Erythroblast (primary cell): ENCODE results near the gene RAB22A.

ENCODE experiments used
- DNase-seq, 2 experiments: peaks; one replicate each; lab custom pipeline; 2025; lab: John Stamatoyannopoulos, UW
- GATA1 ChIP-seq: IDR thresholded peaks from 2 replicates; pipeline ENCODE4 v1.6.1; 2011; ENCODE audit warnings: low read depth, mild to moderate bottlenecking, control low read depth, low read length, moderate library complexity
- POLR2A ChIP-seq: IDR thresholded peaks from 2 replicates; pipeline ENCODE4 v1.6.1; 2011; ENCODE audit warnings: mild to moderate bottlenecking, low read length

Gene RAB22A

DNA sequence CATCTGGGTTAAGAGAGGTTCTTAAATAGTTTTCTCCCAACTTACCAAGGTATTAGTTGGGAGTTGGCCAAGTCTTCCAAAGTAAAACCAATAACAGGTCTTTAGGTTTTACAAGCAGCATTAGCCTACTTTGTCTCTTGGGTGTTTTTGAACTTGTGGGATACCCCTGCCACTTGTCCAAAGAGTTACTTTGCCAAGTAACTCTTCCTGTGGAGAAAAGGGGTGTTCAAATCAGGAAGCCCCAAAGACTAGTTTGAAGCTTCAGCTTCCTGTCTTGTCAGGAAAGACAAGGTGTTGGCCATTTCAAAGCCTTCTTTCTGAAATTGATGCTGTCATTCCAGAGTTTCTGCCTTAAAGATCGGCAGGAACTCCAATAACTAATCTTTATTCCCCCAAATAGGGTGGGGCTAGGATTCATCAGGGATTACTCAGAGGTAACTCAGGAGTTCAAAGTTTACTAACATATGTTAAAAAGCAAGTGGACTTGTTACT is 822 bp downstream of the RAB22A start:
- no peak for DNase-seq
- TF ChIP-seq GATA1 (no peak), POLR2A (no peak)

DNA sequence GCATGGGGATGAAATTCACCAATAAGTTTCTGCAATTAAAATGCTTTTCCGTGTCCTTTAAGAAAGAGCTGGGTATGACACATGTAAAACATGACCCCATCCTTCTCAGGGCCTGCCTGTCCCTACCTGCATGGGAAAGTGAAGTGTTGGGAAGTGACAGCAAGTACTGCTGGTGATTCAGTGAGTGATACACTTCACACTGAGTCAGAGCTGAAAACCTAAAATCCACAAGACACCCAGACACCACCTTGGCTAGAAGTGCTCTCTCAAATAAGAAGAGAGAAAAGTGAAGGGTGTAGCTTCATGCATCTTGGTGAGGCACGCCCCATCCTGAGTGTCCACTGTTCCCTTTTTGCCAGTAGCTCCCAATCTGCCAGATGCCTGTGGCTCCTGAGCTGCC is 3.3 kb downstream of the RAB22A start:
- TF ChIP-seq POLR2A (no peak), GATA1 (no peak)
- no peak for DNase-seq

DNA sequence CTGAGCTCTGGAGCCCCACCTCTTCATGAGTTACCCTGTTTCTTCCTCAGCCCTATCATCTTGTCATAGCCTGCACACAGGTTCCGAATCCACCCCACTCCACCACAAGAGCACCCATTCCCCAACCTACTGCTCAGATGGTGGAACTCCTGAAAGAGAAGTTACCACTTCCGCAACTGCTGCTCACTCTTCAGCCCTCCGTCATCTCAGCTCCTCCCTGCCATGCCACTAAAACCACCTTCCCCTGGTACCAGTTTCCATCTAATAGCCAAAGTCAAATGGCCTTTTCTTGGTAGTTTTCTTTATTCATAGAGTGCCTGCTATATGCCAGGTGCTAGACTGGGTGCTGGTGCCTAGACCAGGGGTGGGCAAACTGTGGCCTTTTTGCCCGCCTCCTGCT is 3.9 kb downstream of the RAB22A start:
- TF ChIP-seq GATA1, result no peak
- no peak for TF ChIP-seq POLR2A
- DNase-seq, result no peak

DNA sequence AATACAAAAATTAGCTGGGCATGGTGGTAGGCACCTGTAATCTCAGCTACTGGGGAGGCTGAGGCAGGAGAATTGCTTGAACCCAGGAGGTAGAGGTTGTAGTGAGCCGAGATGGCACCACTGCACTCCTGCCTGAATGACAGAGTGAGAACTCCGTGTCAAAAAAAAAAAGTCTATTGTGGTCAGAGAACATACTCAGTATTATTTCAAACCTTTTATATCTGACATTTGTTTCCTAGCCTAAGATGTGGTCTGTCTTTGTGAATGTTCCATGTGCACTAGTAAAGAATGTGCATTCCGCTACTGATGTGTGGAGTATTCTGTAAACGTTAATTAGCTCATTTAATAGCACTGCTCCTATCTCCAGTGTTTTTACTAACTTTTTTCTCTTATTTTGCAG is 11.7 kb downstream of the RAB22A start:
- TF ChIP-seq GATA1 (no peak), POLR2A (no peak)
- no peak for DNase-seq

DNA sequence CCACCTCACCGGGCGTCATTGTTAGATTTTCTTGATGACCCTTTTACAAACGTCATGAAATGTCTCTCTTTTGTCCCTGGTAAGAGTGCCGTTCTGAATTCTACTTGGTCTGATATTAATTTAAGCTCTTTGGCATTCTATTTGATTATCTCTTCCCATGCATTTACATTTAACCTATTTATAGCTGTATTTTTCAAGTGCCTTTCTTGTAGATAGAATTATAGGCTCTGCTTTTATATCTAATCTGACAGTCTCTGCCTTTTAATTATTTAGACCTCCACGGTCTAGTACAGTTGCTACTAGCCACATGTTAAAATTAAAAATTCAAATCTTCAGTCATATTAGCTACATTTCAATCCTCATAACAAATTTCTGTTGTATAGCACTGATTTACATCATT is 12.6 kb downstream of the RAB22A start:
- DNase-seq, result no peak
- TF ChIP-seq POLR2A (no peak), GATA1 (no peak)

DNA sequence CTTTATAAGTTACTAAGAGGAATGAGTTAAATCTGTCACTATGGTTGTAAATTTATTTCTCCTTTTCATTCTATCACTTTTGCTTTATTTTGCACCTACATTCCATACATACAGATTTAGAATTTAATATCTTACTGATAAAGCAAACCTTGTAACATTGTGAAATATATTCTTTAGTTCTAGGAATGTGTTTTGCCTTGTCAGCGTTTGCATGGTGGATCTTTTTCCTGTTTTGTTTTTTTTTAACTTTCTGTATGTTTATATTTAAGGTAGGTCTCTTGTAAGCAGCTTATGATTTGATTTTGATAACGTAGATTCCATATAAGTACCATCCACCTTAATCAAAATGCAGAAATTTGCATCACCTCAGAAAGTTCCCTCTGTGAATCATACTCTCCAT is 16.4 kb downstream of the RAB22A start:
- no peak for DNase-seq

DNA sequence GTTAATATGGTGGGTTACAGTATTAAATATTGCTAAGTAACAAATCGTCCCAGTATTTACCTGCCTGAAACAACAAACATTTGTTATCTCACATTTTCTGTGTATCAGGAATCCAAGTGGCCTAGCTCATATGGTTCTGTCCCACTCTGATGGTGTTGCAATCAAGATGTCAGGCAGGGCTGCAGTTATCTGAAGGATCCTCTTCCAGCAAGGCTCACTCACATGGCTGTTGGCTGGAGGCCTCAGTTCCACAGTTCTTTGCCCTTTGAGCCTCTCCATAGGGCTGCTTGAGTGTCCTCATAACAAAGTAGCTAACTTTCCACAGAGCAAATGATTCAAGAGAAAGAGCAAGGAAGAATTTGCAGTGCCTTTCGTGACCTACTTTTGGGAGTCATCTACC is 17.7 kb downstream of the RAB22A start:
- TF ChIP-seq POLR2A, result no peak
- peak; percentile 23 to 51 for DNase-seq

More for the DNA sequence above, 16.4 kb downstream of the RAB22A start:
- no peak for TF ChIP-seq POLR2A
- no peak for TF ChIP-seq GATA1

DNA sequence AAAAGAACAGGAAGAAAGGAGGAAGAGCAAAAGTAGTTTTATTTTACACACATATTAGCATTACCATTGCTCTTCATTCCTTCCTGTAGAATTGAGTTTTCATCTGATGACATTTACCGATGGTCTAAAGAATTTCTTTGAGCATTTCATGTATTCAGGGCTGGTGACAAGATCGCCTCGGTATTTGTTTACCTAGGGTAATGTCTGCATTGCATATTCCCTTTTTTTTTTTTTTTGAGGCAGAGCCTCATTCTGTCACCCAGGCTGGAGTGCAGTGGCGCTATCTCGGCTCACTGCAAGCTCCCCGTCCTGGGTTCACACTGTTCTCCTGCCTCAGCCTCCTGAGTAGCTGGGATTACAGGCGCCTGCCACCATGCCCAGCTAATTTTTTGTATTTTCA is 19.3 kb downstream of the RAB22A start:
- TF ChIP-seq GATA1 (no peak), POLR2A (no peak)
- no peak for DNase-seq

DNA sequence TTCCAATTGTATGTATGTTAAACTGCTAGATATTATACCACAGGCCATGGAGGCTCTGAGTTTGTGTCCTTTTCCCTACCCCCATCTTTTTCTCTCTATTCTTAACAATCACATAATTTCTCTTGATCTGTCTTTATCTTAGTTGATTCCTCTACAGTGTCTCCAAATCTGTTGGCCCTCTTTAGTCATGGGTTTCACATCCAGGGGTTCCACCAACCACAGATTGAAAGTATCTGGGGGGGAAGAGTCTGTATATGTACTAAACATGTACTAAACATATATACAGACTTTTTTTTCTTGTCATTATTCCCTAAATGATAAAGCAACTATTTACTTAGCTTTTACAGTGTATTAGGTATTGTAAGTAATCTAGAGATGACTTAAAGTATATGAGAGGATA is 20.2 kb downstream of the RAB22A start:
- TF ChIP-seq GATA1, result no peak
- TF ChIP-seq POLR2A, result no peak
- DNase-seq, result no peak

DNA sequence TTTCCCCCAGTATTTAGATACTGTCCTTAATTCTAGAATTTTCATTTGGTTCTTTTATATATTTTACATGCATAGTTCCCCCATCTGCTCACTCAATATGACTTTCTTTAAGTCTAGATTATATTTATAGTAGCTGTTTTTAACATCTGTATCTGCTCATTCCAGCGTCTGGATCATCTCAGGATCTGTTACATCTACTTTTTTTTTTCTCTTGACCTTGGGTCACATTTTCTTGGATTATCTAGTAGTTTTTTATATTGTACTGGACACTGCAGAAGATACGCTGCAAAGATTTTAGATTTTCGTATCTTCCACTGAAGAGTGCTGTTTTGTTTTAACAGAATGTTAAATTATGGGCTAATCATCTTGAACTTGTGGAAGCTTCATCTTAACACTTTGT is 20.7 kb downstream of the RAB22A start:
- no peak for DNase-seq
- no peak for TF ChIP-seq GATA1
- no peak for TF ChIP-seq POLR2A

DNA sequence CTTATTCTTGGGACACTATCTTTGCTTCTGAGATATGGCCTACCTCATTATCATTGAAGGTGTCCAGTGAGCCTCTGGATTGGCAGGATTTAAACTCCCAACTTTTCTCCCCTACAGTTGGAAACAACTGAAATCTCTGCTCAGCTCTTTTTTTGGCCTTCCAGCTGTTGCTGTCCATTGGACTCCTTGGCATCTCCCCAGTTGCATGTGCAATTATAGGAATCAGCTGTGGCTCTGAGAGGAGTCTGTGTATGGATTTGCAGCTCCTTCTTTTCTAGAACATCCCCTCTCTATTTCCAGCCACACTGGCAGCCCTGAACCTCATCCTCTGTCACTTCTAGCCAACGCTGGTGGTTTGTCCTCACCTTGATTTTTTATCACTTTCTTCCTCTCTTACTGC is 21.2 kb downstream of the RAB22A start:
- DNase-seq, result no peak
- TF ChIP-seq GATA1 (no peak), POLR2A (no peak)

DNA sequence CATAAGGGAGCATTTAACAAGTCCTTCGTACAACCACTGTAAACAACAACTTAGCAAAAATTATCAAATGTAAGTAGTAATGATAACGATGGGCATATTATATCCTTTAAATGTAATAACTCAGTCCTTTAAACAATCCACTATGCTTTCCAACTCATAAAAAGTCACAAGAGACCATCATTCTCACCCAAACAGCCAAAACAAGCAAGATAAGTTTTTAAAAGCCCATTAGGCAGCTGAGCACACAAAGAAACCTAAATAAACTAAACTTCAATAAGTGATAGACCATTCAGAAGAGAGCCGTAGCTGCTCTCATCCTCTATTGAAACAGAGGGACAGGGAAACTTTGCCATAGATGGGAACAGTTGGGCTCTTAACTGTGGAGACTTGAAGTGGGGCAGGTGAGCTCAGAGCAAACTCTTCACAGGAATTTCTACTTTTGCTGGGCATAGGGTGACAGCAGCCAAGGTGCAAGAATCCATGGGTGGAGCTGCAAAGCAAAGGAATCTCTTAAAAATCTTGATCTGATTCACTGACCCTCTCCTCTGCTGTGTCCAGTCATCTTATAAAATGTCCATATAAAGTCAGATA is 22.5 kb downstream of the RAB22A start:
- DNase-seq, result no peak
- TF ChIP-seq GATA1 (no peak), POLR2A (no peak)

DNA sequence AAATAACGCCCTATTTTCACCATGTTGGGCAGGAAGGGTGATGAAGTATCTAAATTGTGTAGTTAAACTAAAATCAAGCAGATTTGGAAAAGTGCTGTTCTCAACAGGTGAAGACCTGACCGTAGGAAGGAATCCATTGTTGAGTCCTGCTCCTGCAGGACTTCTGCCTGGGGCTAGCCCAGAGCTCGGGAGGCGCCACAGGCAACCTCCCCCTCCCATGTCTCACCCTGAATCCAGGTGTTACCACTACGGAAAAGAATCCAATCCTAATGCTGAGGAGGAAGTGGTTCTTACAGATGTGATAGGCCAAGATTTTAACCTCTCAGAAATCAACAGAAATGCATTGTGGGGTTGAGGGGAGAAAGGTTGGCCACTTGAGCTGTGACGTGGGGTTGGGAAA is 30.2 kb downstream of the RAB22A start:
- no peak for DNase-seq
- TF ChIP-seq GATA1 (no peak), POLR2A (no peak)

DNA sequence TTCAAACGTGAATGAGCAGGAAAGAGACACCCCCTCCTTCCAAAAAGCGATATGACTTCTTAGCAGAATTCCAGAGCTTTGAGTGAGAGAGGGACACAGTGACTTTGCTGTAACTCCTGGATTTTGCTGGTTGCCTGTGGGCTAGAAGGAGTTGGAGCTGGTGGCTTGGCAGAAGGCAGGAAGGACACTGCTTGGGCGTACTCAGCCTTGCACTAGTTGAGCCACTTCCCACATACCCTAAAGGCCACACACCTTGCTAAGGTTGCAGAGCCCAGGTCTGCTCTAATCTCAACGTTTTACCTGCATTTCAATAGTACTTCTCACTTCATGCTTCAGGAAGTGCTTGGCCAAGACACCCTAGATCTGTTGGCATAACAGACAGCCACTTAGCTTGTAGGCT is 30.6 kb downstream of the RAB22A start:
- TF ChIP-seq GATA1 (no peak), POLR2A (no peak)
- no peak for DNase-seq

DNA sequence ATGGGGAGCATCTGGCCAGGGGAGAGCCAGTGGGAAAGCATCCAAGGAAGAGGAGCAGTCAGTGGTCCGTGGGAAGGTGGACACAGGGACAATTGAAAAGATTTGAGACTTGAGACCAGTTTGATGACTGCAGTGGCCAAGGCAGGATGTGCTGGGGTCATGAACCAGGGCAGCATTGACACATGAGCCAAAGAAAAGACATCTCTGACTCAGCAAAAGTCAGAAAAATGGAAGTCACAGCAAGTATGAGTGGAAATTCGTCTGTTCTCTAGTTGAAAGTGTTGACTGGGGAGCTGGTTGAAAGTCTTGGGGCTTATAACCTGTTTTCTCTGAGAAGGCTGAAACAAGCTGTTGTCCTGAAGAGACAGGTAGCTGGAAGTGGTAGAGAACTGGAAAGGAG is 31.3 kb downstream of the RAB22A start:
- TF ChIP-seq POLR2A (no peak), GATA1 (no peak)
- no peak for DNase-seq
